DOHH2 (cell line): ENCODE measurements around the gene KIF1A.

Experiments
- H3F3A ChIP-seq: fragments of 200-600 bp; sonication (generic), shearing (Covaris generic); 2 replicates; pipeline ENCODE4 v1.6.0; 2016; ENCODE audit warnings: antibody characterized with exemption, mild to moderate bottlenecking; ENCODE audit not compliant: control insufficient read depth, insufficient read depth
- H3K27ac ChIP-seq: fragments of 200-600 bp; sonication (generic); 2 replicates; pipeline ENCODE4 v1.5.1; 2014; ENCODE audit warnings: low read depth, mild to moderate bottlenecking, low read length, moderate library complexity
- H3K27me3 ChIP-seq: fragments of 200-600 bp; sonication (generic); 2 replicates; pipeline ENCODE4 v1.6.1; 2014; ENCODE audit warnings: mild to moderate bottlenecking, low read length, mixed read lengths; ENCODE audit not compliant: control insufficient read depth
- H3K36me3 ChIP-seq: fragments of 200-600 bp; sonication (generic); 2 replicates; pipeline ENCODE4 v1.6.1; 2014; ENCODE audit warnings: mild to moderate bottlenecking, low read length, moderate library complexity, mixed read lengths; ENCODE audit not compliant: control insufficient read depth
- H3K4me1 ChIP-seq: fragments of 200-600 bp; sonication (generic); 2 replicates; pipeline ENCODE4 v1.6.1; 2014; ENCODE audit warnings: mild to moderate bottlenecking, low read length, mixed read lengths; ENCODE audit not compliant: control insufficient read depth
- H3K4me2 ChIP-seq: fragments of 200-600 bp; sonication (generic); 2 replicates; pipeline ENCODE4 v1.6.0; 2014; ENCODE audit warnings: mild to moderate bottlenecking, low read length, moderate library complexity
- H3K4me3 ChIP-seq: fragments of 200-600 bp; sonication (generic); 2 replicates; pipeline ENCODE4 v1.5.1; 2014; ENCODE audit warnings: mild to moderate bottlenecking, low read length, mixed read lengths
- H3K79me2 ChIP-seq: fragments of 200-600 bp; sonication (generic); 2 replicates; pipeline ENCODE4 v1.6.1; 2014; ENCODE audit warnings: mild to moderate bottlenecking, low read length, mixed read lengths; ENCODE audit not compliant: control insufficient read depth
- H3K9me2 ChIP-seq: fragments of 200-600 bp; sonication (generic); replicated peaks from 2 replicates; pipeline ENCODE4 v1.6.1; 2014; ENCODE audit warnings: mild to moderate bottlenecking, low read length, mixed read lengths; ENCODE audit not compliant: control insufficient read depth
- H3K9me3 ChIP-seq: fragments of 200-600 bp; sonication (generic); 2 replicates; pipeline ENCODE4 v1.6.1; 2014; ENCODE audit warnings: antibody characterized with exemption, low read length, mixed read lengths; ENCODE audit not compliant: control insufficient read depth, insufficient read depth
- H4K20me1 ChIP-seq: fragments of 200-600 bp; sonication (generic); 2 replicates; pipeline ENCODE4 v1.6.0; 2014; ENCODE audit warnings: low read depth, mild to moderate bottlenecking, antibody characterized with exemption, low read length, moderate library complexity; ENCODE audit not compliant: control insufficient read depth, insufficient read depth
- CTCF ChIP-seq: fragments of 200-600 bp; sonication (generic); IDR thresholded peaks from one replicate; pipeline ENCODE4 v1.5.1; 2014; ENCODE audit warnings: antibody characterized with exemption, mild to moderate bottlenecking, low read depth, low read length; ENCODE audit not compliant: poor library complexity, severe bottlenecking
- EZH2phosphoT487 ChIP-seq: fragments of 200-600 bp; sonication (generic); IDR thresholded peaks from 2 replicates; pipeline ENCODE4 v1.6.1; 2017; ENCODE audit warnings: borderline replicate concordance, mild to moderate bottlenecking, antibody characterized with exemption, low read length, moderate library complexity, mixed read lengths

The KIF1A gene

GRCh38 chr2:240865391-240865790, 45.4 kb upstream of the KIF1A start:
- no peaks in the 10 kb centered on the region for H3K4me1 ChIP-seq
- H3K4me3 ChIP-seq, result no peak overlapping the region
- H3K79me2 ChIP-seq, result no peaks in the 10 kb centered on the region
- H3K4me2 ChIP-seq, result no peak overlapping the region
- no peaks in the 10 kb centered on the region for H3K9me2 ChIP-seq
- no peaks in the 10 kb centered on the region for H3F3A ChIP-seq
- H3K27ac ChIP-seq, result no peak overlapping the region
- no peaks in the 10 kb centered on the region for H3K36me3 ChIP-seq
- TF ChIP-seq EZH2phosphoT487, result no peak
- no peak for TF ChIP-seq CTCF
- peaks cover 10% of the 10 kb centered on the region for H3K27me3 ChIP-seq
- no peaks in the 10 kb centered on the region for H4K20me1 ChIP-seq
- no peaks in the 10 kb centered on the region for H3K9me3 ChIP-seq

GRCh38 chr2:240864475-240864874, 44.5 kb upstream of the KIF1A start:
- H3K36me3 ChIP-seq, result no peaks in the 10 kb centered on the region
- no peaks in the 10 kb centered on the region for H3K9me3 ChIP-seq
- H4K20me1 ChIP-seq, result no peaks in the 10 kb centered on the region
- no peak overlapping the region for H3K4me3 ChIP-seq
- H3K27me3 ChIP-seq, result peaks cover 10% of the 10 kb centered on the region
- H3K27ac ChIP-seq, result no peak overlapping the region
- no peaks in the 10 kb centered on the region for H3K9me2 ChIP-seq
- TF ChIP-seq CTCF (no peak), EZH2phosphoT487 (no peak)
- no peaks in the 10 kb centered on the region for H3F3A ChIP-seq
- H3K4me1 ChIP-seq, result no peaks in the 10 kb centered on the region
- H3K4me2 ChIP-seq, result no peak overlapping the region
- no peaks in the 10 kb centered on the region for H3K79me2 ChIP-seq

GRCh38 chr2:240861547-240861946, 41.5 kb upstream of the KIF1A start:
- H3F3A ChIP-seq, result no peaks in the 10 kb centered on the region
- no peak overlapping the region for H3K27ac ChIP-seq
- no peaks in the 10 kb centered on the region for H3K4me1 ChIP-seq
- H3K36me3 ChIP-seq, result no peaks in the 10 kb centered on the region
- no peak for TF ChIP-seq CTCF
- TF ChIP-seq EZH2phosphoT487, result no peak
- no peaks in the 10 kb centered on the region for H3K79me2 ChIP-seq
- no peaks in the 10 kb centered on the region for H3K9me3 ChIP-seq
- H3K4me3 ChIP-seq, result no peak overlapping the region
- peaks cover 10% of the 10 kb centered on the region for H3K27me3 ChIP-seq
- no peaks in the 10 kb centered on the region for H3K9me2 ChIP-seq
- H3K4me2 ChIP-seq, result no peak overlapping the region
- no peaks in the 10 kb centered on the region for H4K20me1 ChIP-seq

- Histone ChIP-seq H3K4me1 (no peaks in the 10 kb centered on the region), H3K27ac (no peak overlapping the region), H3K27me3 (peaks cover 7% of the 10 kb centered on the region), H3K36me3 (no peaks in the 10 kb centered on the region), H3K79me2 (no peaks in the 10 kb centered on the region), H3K9me2 (no peaks in the 10 kb centered on the region), H3F3A (no peaks in the 10 kb centered on the region), H4K20me1 (no peaks in the 10 kb centered on the region), H3K4me3 (no peak overlapping the region), H3K9me3 (peaks cover 5% of the 10 kb centered on the region; the same call in 1 of the 2 replicates), H3K4me2 (no peak overlapping the region)
- no peak for TF ChIP-seq CTCF
- no peak for TF ChIP-seq EZH2phosphoT487
Measured at GRCh38 chr2:240858871-240859270, 38.9 kb upstream of the KIF1A start.
